Measurements from ENCODE around the gene ANKRD45. TPM values are rescaled to one million over a fixed set of nuclear protein-coding genes. Genes with fewer than 3 reads are reported as not detected.

The ANKRD45 gene
- under 1 TPM; 0.49 to 0.96 TPM for total RNA-seq

GRCh38 chr1:173669491-173669941, at the start of gene ANKRD45:
ANKRD45 (minus strand) TSS chr1:173669851; CDS start chr1:173659418, 10,433 bp downstream.
- no peak for DNase-seq
- intact Hi-C loops (cut with DNase I), result no loop called here
- H3K9ac ChIP-seq (ENCODE audit: low read depth in 2 of 2, low read length in 2 of 2), result no peak within 1 kb of the TSS

GRCh38 chr1:173717238-173717637, 47.6 kb upstream of the ANKRD45 start:
- Histone ChIP-seq H3K9ac (ENCODE audit: low read depth in 2 of 2, low read length in 2 of 2) (no peak overlapping the region), H3K9me3 (no peaks in the 10 kb centered on the region), H3K4me3 (no peak overlapping the region), H3K36me3 (no peaks in the 10 kb centered on the region), H3K27me3 (no peaks in the 10 kb centered on the region), H3K27ac (no peak overlapping the region), H3K4me1 (no peaks in the 10 kb centered on the region)
- no peak for DNase-seq
- intact Hi-C loops (cut with DNase I), result no loop called here
- TF ChIP-seq CTCF (IDR thresholded peaks at IDR 0.05), result no peak

More at GRCh38 chr1:173669491-173669941, at the start of gene ANKRD45:
- Histone ChIP-seq H3K9me3 (no peaks in the 10 kb centered on the region), H3K36me3 (no peaks in the 10 kb centered on the region), H3K4me1 (no peaks in the 10 kb centered on the region), H3K27me3 (no peaks in the 10 kb centered on the region), H3K4me3 (no peak within 1 kb of the TSS), H3K27ac (no peak within 1 kb of the TSS)
- TF ChIP-seq CTCF (IDR thresholded peaks at IDR 0.05), result no peak

GRCh38 chr1:173715538-173715844, 45.8 kb upstream of the ANKRD45 start:
- TF ChIP-seq CTCF (IDR thresholded peaks at IDR 0.05), result no peak
- intact Hi-C loops (cut with DNase I), result no loop called here
- no peaks in the 10 kb centered on the region for H3K27me3 ChIP-seq
- H3K9me3 ChIP-seq, result no peaks in the 10 kb centered on the region
- peak overlapping the region; percentile 70 for H3K4me3 ChIP-seq
- H3K36me3 ChIP-seq, result no peaks in the 10 kb centered on the region
- DNase-seq, result no peak
- H3K4me1 ChIP-seq, result no peaks in the 10 kb centered on the region
- H3K9ac ChIP-seq (ENCODE audit: low read depth in 2 of 2, low read length in 2 of 2), result peak overlapping the region; percentile 72 to 97
- peak overlapping the region; percentile 93 for H3K27ac ChIP-seq

DNA sequence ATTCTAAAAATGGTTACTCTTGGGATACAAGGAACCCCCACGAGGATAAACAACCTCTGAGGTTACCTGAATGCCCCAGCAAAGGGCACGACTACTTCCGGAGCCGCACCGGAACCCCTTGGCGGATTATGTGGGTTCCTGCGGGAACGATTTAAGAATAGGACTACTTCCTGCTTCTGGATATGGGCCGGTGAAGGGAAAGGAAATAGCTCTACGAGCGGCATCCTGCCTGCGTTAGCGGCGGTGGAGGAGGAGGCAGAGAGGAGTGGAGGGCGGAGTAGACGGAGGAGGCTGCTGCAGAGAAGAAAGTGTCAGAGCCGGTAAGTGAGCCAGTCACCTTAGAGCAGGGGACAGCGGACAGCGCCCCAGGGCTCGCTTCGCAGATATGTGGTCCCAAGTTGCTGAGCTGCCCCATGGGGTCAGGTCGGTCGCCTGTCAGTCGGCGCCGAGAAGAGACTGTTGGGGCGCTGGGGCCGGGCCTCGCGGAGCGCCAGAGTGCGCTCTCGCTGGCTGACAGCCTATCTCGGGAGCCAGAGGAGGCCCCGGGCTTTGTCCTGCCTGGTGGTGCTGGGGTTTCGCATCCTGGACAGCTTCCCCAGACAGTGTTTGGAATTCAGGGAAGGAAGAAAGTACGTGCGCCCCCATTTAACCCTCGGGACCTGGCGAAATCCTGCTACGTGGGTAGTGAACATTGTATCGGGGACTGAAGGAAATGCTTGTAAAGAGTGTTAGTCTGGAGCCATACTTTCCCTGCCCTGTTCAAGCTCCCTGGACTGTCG, 45.3 kb upstream of the ANKRD45 start, which contains the start of gene KLHL20:
Gene KLHL20, plus strand, starts transcription at position 223 of the 779 bp plus-strand sequence. CDS start 1,063 bp downstream, outside the sequence.
- H3K9me3 ChIP-seq, result no peaks in the 10 kb centered on the region

GRCh38 chr1:173714441-173714758, 44.7 kb upstream of the ANKRD45 start:
- H3K9me3 ChIP-seq, result no peaks in the 10 kb centered on the region
- H3K27ac ChIP-seq, result peak overlapping the region; percentile 93
- TF ChIP-seq CTCF (IDR thresholded peaks at IDR 0.05), result no peak
- no peaks in the 10 kb centered on the region for H3K27me3 ChIP-seq
- peak overlapping the region; percentile 70 for H3K4me3 ChIP-seq
- no peaks in the 10 kb centered on the region for H3K36me3 ChIP-seq
- peak overlapping the region in 1 of 2 donors; percentile 97 for H3K9ac ChIP-seq (ENCODE audit: low read depth in 2 of 2, low read length in 2 of 2)
- intact Hi-C loops (cut with DNase I), result no loop called here
- no peak for DNase-seq
- H3K4me1 ChIP-seq, result no peaks in the 10 kb centered on the region

More for the DNA sequence above, 45.3 kb upstream of the ANKRD45 start, which contains the start of gene KLHL20:
- peak within 1 kb of the TSS; percentile 70 for H3K4me3 ChIP-seq
- peak within 1 kb of the TSS; percentile 72 to 97 for H3K9ac ChIP-seq (ENCODE audit: low read depth in 2 of 2, low read length in 2 of 2)
- peak; percentile 86 for DNase-seq
- peak within 1 kb of the TSS; percentile 93 for H3K27ac ChIP-seq
- no peak for TF ChIP-seq CTCF (IDR thresholded peaks at IDR 0.05)
- H3K27me3 ChIP-seq, result no peaks in the 10 kb centered on the region
- H3K36me3 ChIP-seq, result no peaks in the 10 kb centered on the region
- intact Hi-C loops (cut with DNase I), result no loop called here
- no peaks in the 10 kb centered on the region for H3K4me1 ChIP-seq
